ENCODE measurements around the gene TNFSF8.

DNA sequence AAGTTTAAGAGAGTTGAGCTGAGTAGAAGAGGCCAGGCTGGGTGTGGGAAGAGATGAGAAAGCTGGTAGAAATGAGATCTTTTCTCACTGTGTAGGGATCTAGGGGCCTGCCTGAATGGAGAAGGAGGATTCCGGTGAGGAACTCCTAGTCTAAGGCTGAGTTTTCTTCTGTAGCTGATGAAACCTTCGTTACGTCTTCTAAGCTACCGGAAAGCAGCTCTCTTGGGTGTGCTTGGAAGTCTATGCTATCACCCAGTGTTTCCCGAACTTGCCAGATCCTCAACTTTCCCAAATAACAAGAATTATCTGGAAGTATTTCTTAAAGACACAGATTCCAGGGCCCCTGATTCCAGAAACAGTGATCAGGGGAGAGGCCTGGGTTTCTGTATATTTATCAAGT is 69.1 kb downstream of the TNFSF8 start:
- TF ChIP-seq, protein P1, sequence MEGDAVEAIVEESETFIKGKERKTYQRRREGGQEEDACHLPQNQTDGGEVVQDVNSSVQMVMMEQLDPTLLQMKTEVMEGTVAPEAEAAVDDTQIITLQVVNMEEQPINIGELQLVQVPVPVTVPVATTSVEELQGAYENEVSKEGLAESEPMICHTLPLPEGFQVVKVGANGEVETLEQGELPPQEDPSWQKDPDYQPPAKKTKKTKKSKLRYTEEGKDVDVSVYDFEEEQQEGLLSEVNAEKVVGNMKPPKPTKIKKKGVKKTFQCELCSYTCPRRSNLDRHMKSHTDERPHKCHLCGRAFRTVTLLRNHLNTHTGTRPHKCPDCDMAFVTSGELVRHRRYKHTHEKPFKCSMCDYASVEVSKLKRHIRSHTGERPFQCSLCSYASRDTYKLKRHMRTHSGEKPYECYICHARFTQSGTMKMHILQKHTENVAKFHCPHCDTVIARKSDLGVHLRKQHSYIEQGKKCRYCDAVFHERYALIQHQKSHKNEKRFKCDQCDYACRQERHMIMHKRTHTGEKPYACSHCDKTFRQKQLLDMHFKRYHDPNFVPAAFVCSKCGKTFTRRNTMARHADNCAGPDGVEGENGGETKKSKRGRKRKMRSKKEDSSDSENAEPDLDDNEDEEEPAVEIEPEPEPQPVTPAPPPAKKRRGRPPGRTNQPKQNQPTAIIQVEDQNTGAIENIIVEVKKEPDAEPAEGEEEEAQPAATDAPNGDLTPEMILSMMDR (IDR thresholded peaks at IDR 0.05; ENCODE audit: low read depth, low read length), result no peak
- no peak for TF ChIP-seq EZH2phosphoT487 (IDR thresholded peaks at IDR 0.05; ENCODE audit: low read depth)
